Immature natural killer cell (primary cell): ENCODE data around the gene ENPP5. TPM values are rescaled to one million over a fixed set of nuclear protein-coding genes. Genes with fewer than 3 reads are reported as not detected.
A peak's percentile ranks its signal among the peaks of the same experiment; 100 is the strongest.

Experiments used
- DNase-seq, 3 donors: peaks; one replicate each; pipeline ENCODE4 v3.0.0; 2022; ENCODE audit warnings: mixed read lengths in 1 of 3
- H3K27ac Mint-ChIP-seq, 6 donors: one replicate each; pipeline ENCODE4 v1.8.0; 2020; ENCODE audit warnings: mixed read lengths in 6 of 6, mild to moderate bottlenecking in 5 of 6, inconsistent platforms in 4 of 6, moderate library complexity in 3 of 6
- H3K27me3 Mint-ChIP-seq, 3 donors: one replicate each; pipeline ENCODE4 v1.8.0; 2020 to 2021; ENCODE audit warnings: low read depth in 3 of 3, mild to moderate bottlenecking in 3 of 3, mixed read lengths in 3 of 3, moderate library complexity in 3 of 3, inconsistent platforms in 1 of 3
- H3K36me3 Mint-ChIP-seq, 3 donors: one replicate each; pipeline ENCODE4 v1.8.0; 2020; ENCODE audit warnings: mixed read lengths in 3 of 3, inconsistent platforms in 2 of 3, mild to moderate bottlenecking in 2 of 3
- H3K4me1 Mint-ChIP-seq, 2 donors: one replicate each; pipeline ENCODE4 v1.8.0; 2020; ENCODE audit warnings: inconsistent platforms in 2 of 2, mild to moderate bottlenecking in 2 of 2, mixed read lengths in 2 of 2, moderate library complexity in 1 of 2
- H3K4me3 Mint-ChIP-seq, 5 donors: one replicate each; pipeline ENCODE4 v1.8.0; 2020; ENCODE audit warnings: mild to moderate bottlenecking in 5 of 5, mixed read lengths in 5 of 5, inconsistent platforms in 3 of 5, moderate library complexity in 3 of 5
- H3K9me3 Mint-ChIP-seq, 6 donors: one replicate each; pipeline ENCODE4 v1.8.0; 2020; ENCODE audit warnings: mild to moderate bottlenecking in 6 of 6, mixed read lengths in 6 of 6, inconsistent platforms in 4 of 6, moderate library complexity in 3 of 6
- polyA plus RNA-seq, 3 donors: library from polyadenylated mRNA; unstranded; fragments of 300-500 nt; fragmentation: Illumina TruSeq; gene quantifications; one replicate each; pipeline ENCODE4 v1.2.3, GENCODE V29; 2021

The ENPP5 gene
- polyA plus RNA-seq, 3 donors from 2014 or later: 14.4 to 48.6 (median 36.1) TPM

- no peaks in the 10 kb centered on the region for H3K9me3 Mint-ChIP-seq
- H3K36me3 Mint-ChIP-seq: peaks cover 0 to 12% (median 0%) of the 10 kb centered on the region in 3 donors
- peaks cover 5 to 11% (median 11%) of the 10 kb centered on the region in 3 donors for H3K27me3 Mint-ChIP-seq
- no peak overlapping the region for H3K27ac Mint-ChIP-seq
- no peak for DNase-seq
- H3K4me3 Mint-ChIP-seq: no peak overlapping the region
- H3K4me1 Mint-ChIP-seq: peaks cover 0 to 1% of the 10 kb centered on the region in 2 donors
These were observed 30.9 kb upstream of the ENPP5 start for GRCh38 chr6:46201702-46202101.

- H3K27me3 Mint-ChIP-seq: peaks cover 5 to 11% (median 8%) of the 10 kb centered on the region in 3 donors
These were observed 28.6 kb upstream of the ENPP5 start for GRCh38 chr6:46199387-46199786.

GRCh38 chr6:46191961-46192360 is 21.2 kb upstream of the ENPP5 start:
- no peaks in the 10 kb centered on the region for H3K9me3 Mint-ChIP-seq
- no peak overlapping the region for H3K4me3 Mint-ChIP-seq
- peaks cover 0 to 3% (median 0%) of the 10 kb centered on the region in 3 donors for H3K36me3 Mint-ChIP-seq
- no peaks in the 10 kb centered on the region for H3K4me1 Mint-ChIP-seq
- H3K27me3 Mint-ChIP-seq: peaks cover 0 to 2% (median 0%) of the 10 kb centered on the region in 3 donors
- H3K27ac Mint-ChIP-seq: no peak overlapping the region
- DNase-seq: no peak

More at GRCh38 chr6:46199387-46199786, 28.6 kb upstream of the ENPP5 start:
- no peaks in the 10 kb centered on the region for H3K9me3 Mint-ChIP-seq
- no peaks in the 10 kb centered on the region for H3K4me1 Mint-ChIP-seq
- no peak overlapping the region for H3K4me3 Mint-ChIP-seq
- DNase-seq: no peak
- no peak overlapping the region for H3K27ac Mint-ChIP-seq
- H3K36me3 Mint-ChIP-seq: peaks cover 0 to 12% (median 0%) of the 10 kb centered on the region in 3 donors

GRCh38 chr6:46190889-46191288 is 20.1 kb upstream of the ENPP5 start:
- Mint-ChIP-seq H3K4me3 (no peak overlapping the region), H3K9me3 (no peaks in the 10 kb centered on the region), H3K4me1 (no peaks in the 10 kb centered on the region), H3K36me3 (peaks cover 0 to 3% (median 0%) of the 10 kb centered on the region in 3 donors), H3K27ac (no peak overlapping the region), H3K27me3 (peaks cover 0 to 2% (median 0%) of the 10 kb centered on the region in 3 donors)
- DNase-seq: no peak

- DNase-seq: no peak
- H3K36me3 Mint-ChIP-seq: peaks cover 0 to 3% (median 0%) of the 10 kb centered on the region in 3 donors
- no peaks in the 10 kb centered on the region for H3K9me3 Mint-ChIP-seq
- H3K4me1 Mint-ChIP-seq: no peaks in the 10 kb centered on the region
- H3K27me3 Mint-ChIP-seq: peaks cover 0 to 2% (median 0%) of the 10 kb centered on the region in 3 donors
- no peak overlapping the region for H3K27ac Mint-ChIP-seq
- no peak overlapping the region for H3K4me3 Mint-ChIP-seq
These were observed 18.9 kb upstream of the ENPP5 start for GRCh38 chr6:46189726-46190125.

GRCh38 chr6:46186583-46186982 is 15.8 kb upstream of the ENPP5 start:
- no peaks in the 10 kb centered on the region for H3K4me1 Mint-ChIP-seq
- DNase-seq: no peak
- no peak overlapping the region for H3K27ac Mint-ChIP-seq
- H3K4me3 Mint-ChIP-seq: no peak overlapping the region
- peaks cover 3% of the 10 kb centered on the region in 3 donors for H3K36me3 Mint-ChIP-seq
- peaks cover 0 to 4% (median 0%) of the 10 kb centered on the region in 3 donors for H3K27me3 Mint-ChIP-seq
- no peaks in the 10 kb centered on the region for H3K9me3 Mint-ChIP-seq

- H3K4me3 Mint-ChIP-seq: no peak overlapping the region
- peaks cover 0 to 4% (median 0%) of the 10 kb centered on the region in 3 donors for H3K27me3 Mint-ChIP-seq
- H3K9me3 Mint-ChIP-seq: no peaks in the 10 kb centered on the region
- H3K4me1 Mint-ChIP-seq: peaks cover 0 to 2% of the 10 kb centered on the region in 2 donors
- H3K27ac Mint-ChIP-seq: no peak overlapping the region
- no peak for DNase-seq
- peaks cover 3 to 7% (median 3%) of the 10 kb centered on the region in 3 donors for H3K36me3 Mint-ChIP-seq
These were observed 13.3 kb upstream of the ENPP5 start for GRCh38 chr6:46184114-46184513.

GRCh38 chr6:46175976-46176375 is 5.2 kb upstream of the ENPP5 start:
- H3K4me3 Mint-ChIP-seq: peak overlapping the region; percentile 75 to 85 (median 80)
- peak overlapping the region; percentile 89 to 99 (median 98) for H3K27ac Mint-ChIP-seq
- H3K36me3 Mint-ChIP-seq: peaks cover 0 to 4% (median 0%) of the 10 kb centered on the region in 3 donors
- peaks cover 6 to 12% (median 8%) of the 10 kb centered on the region in 3 donors for H3K27me3 Mint-ChIP-seq
- peaks cover 70 to 72% of the 10 kb centered on the region in 2 donors for H3K4me1 Mint-ChIP-seq
- H3K9me3 Mint-ChIP-seq: no peaks in the 10 kb centered on the region
- DNase-seq: no peak

- DNase-seq: peak; percentile 83 to 86 (median 84)
- Mint-ChIP-seq H3K36me3 (peaks cover 0 to 4% (median 0%) of the 10 kb centered on the region in 3 donors), H3K9me3 (no peaks in the 10 kb centered on the region), H3K27ac (peak overlapping the region; percentile 89 to 99 (median 98)), H3K27me3 (peaks cover 6 to 12% (median 11%) of the 10 kb centered on the region in 3 donors), H3K4me3 (peak overlapping the region; percentile 75 to 85 (median 80)), H3K4me1 (peaks cover 71 to 76% of the 10 kb centered on the region in 2 donors)
These were observed 4.7 kb upstream of the ENPP5 start for GRCh38 chr6:46175446-46175845.

- Mint-ChIP-seq H3K4me3 (peak overlapping the region; percentile 75 to 85 (median 80)), H3K4me1 (peaks cover 77 to 82% of the 10 kb centered on the region in 2 donors), H3K9me3 (no peaks in the 10 kb centered on the region), H3K36me3 (peaks cover 0 to 4% (median 0%) of the 10 kb centered on the region in 3 donors), H3K27ac (peak overlapping the region; percentile 89 to 99 (median 98)), H3K27me3 (peaks cover 6 to 14% (median 12%) of the 10 kb centered on the region in 3 donors)
- peak; percentile 70 to 76 (median 73) for DNase-seq
These were observed 4.1 kb upstream of the ENPP5 start for GRCh38 chr6:46174904-46175303.

GRCh38 chr6:46172176-46172575 is 1.4 kb upstream of the ENPP5 start:
- peak overlapping the region; percentile 15 to 93 (median 92) for H3K4me3 Mint-ChIP-seq
- DNase-seq: no peak
- peaks cover 3 to 13% (median 12%) of the 10 kb centered on the region in 3 donors for H3K27me3 Mint-ChIP-seq
- peak overlapping the region; percentile 17 to 87 (median 62) for H3K27ac Mint-ChIP-seq
- no peaks in the 10 kb centered on the region for H3K9me3 Mint-ChIP-seq
- H3K36me3 Mint-ChIP-seq: peaks cover 0 to 5% (median 0%) of the 10 kb centered on the region in 3 donors
- H3K4me1 Mint-ChIP-seq: peaks cover 77 to 99% of the 10 kb centered on the region in 2 donors

- H3K27ac Mint-ChIP-seq: no peak overlapping the region
- peaks cover 20 to 28% of the 10 kb centered on the region in 2 donors for H3K4me1 Mint-ChIP-seq
- DNase-seq: no peak
- H3K9me3 Mint-ChIP-seq: peaks cover 0 to 2% (median 0%) of the 10 kb centered on the region in 6 donors
- no peak overlapping the region for H3K4me3 Mint-ChIP-seq
- no peaks in the 10 kb centered on the region for H3K27me3 Mint-ChIP-seq
- H3K36me3 Mint-ChIP-seq: peaks cover 34 to 58% (median 54%) of the 10 kb centered on the region in 3 donors
These were observed 10.7 kb downstream of the ENPP5 start for GRCh38 chr6:46160102-46160501.

GRCh38 chr6:46159229-46159628 is 11.6 kb downstream of the ENPP5 start:
- H3K9me3 Mint-ChIP-seq: peaks cover 0 to 2% (median 0%) of the 10 kb centered on the region in 6 donors
- no peak overlapping the region for H3K27ac Mint-ChIP-seq
- H3K27me3 Mint-ChIP-seq: no peaks in the 10 kb centered on the region
- peaks cover 31 to 55% (median 54%) of the 10 kb centered on the region in 3 donors for H3K36me3 Mint-ChIP-seq
- H3K4me3 Mint-ChIP-seq: no peak overlapping the region
- no peak for DNase-seq
- H3K4me1 Mint-ChIP-seq: peaks cover 20 to 35% of the 10 kb centered on the region in 2 donors

- H3K27ac Mint-ChIP-seq: no peak overlapping the region
- H3K27me3 Mint-ChIP-seq: no peaks in the 10 kb centered on the region
- H3K36me3 Mint-ChIP-seq: peaks cover 22 to 48% (median 39%) of the 10 kb centered on the region in 3 donors
- H3K4me3 Mint-ChIP-seq: no peak overlapping the region
- H3K9me3 Mint-ChIP-seq: peaks cover 0 to 2% (median 0%) of the 10 kb centered on the region in 6 donors
- no peak for DNase-seq
- H3K4me1 Mint-ChIP-seq: peaks cover 18 to 25% of the 10 kb centered on the region in 2 donors
These were observed 14.1 kb downstream of the ENPP5 start for GRCh38 chr6:46156701-46157100.
